Measurements from ENCODE around the gene SLC9A8. TPM values are rescaled to one million over a fixed set of nuclear protein-coding genes. Genes with fewer than 3 reads are reported as not detected.

The SLC9A8 gene
- total RNA-seq, 1 donor from 2014 or later = 65.7 TPM

- ChIA-PET POLR2A (no interaction called here), CTCF (no interaction called here)
- no peak overlapping the region for H3K27ac Mint-ChIP-seq
These were observed 97.7 kb downstream of the SLC9A8 start for GRCh38 chr20:49910340-49910706.

GRCh38 chr20:49913399-49914047, 100.9 kb downstream of the SLC9A8 start:
- POLR2A ChIA-PET = interaction anchor here (1.3 to 5.5 kb wide), 2 partner anchors 13 to 23 kb away, joined by 4 to 45 read pairs; partner anchors contain the start of gene RNF114
- Mint-ChIP-seq H3K4me1 (peaks cover 34% of the 10 kb centered on the region), H3K27ac (peak overlapping the region; percentile 18)

More at GRCh38 chr20:49910340-49910706, 97.7 kb downstream of the SLC9A8 start:
- H3K4me3 Mint-ChIP-seq = no peak overlapping the region
- H3K4me1 Mint-ChIP-seq = peaks cover 23% of the 10 kb centered on the region
- intact Hi-C loops (cut with micrococcal nuclease) = no loop called here
- H3K9me3 Mint-ChIP-seq = no peaks in the 10 kb centered on the region
- ATAC-seq (ENCODE audit: low read depth) (no peak), DNase-seq (no peak)
- peaks cover 47% of the 10 kb centered on the region for H3K36me3 Mint-ChIP-seq (ENCODE audit: low read depth)
- TF ChIP-seq CTCF (IDR thresholded peaks at IDR 0.05) = no peak
- no peaks in the 10 kb centered on the region for H3K27me3 Mint-ChIP-seq

GRCh38 chr20:49914310-49915117, 101.9 kb downstream of the SLC9A8 start:
- no peak for TF ChIP-seq CTCF (IDR thresholded peaks at IDR 0.05)
- ChIA-PET POLR2A (interaction anchor here (0.7 to 5.5 kb wide), 5 partner anchors 14 to 1044 kb away, joined by 3 to 45 read pairs (median 3); partner anchors contain the start of genes DPM1, MOCS3 and RNF114), CTCF (interaction anchor here (3.2 kb wide), 1 partner anchor 157 kb away, joined by 9 read pairs; no protein-coding TSS in a partner anchor)
- Mint-ChIP-seq H3K36me3 (ENCODE audit: low read depth) (peaks cover 21% of the 10 kb centered on the region), H3K4me3 (peak overlapping the region; percentile 97), H3K27ac (peak overlapping the region; percentile 75), H3K27me3 (no peaks in the 10 kb centered on the region), H3K4me1 (peaks cover 34% of the 10 kb centered on the region), H3K9me3 (no peaks in the 10 kb centered on the region)
- ATAC-seq (ENCODE audit: low read depth) (no peak), DNase-seq (no peak)
- intact Hi-C loops (cut with micrococcal nuclease) = loop anchor here (1.0 to 5.0 kb wide), 4 partner anchors 14 to 202 kb away; partner anchors contain the start of genes B4GALT5, RNF114 and SLC9A8

More at GRCh38 chr20:49913399-49914047, 100.9 kb downstream of the SLC9A8 start:
- peaks cover 24% of the 10 kb centered on the region for H3K36me3 Mint-ChIP-seq (ENCODE audit: low read depth)
- intact Hi-C loops (cut with micrococcal nuclease) = loop anchor here (2.0 kb wide), 1 partner anchor 15 kb away; no protein-coding TSS in a partner anchor
- no peaks in the 10 kb centered on the region for H3K9me3 Mint-ChIP-seq
- no peaks in the 10 kb centered on the region for H3K27me3 Mint-ChIP-seq
- TF ChIP-seq CTCF (IDR thresholded peaks at IDR 0.05) = no peak
- CTCF ChIA-PET = interaction anchor here (3.2 kb wide), 1 partner anchor 158 kb away, joined by 9 read pairs; no protein-coding TSS in a partner anchor
- no peak for ATAC-seq (ENCODE audit: low read depth)
- DNase-seq = no peak
- peak overlapping the region; percentile 36 for H3K4me3 Mint-ChIP-seq

- peaks cover 15% of the 10 kb centered on the region for H3K36me3 Mint-ChIP-seq (ENCODE audit: low read depth)
- ChIA-PET POLR2A (interaction anchor here (0.9 to 5.5 kb wide), 6 partner anchors 15 to 1043 kb away, joined by 3 to 45 read pairs (median 3); partner anchors contain the start of genes DPM1, MOCS3, RNF114 and SLC9A8), CTCF (interaction anchor here (1.3 to 3.2 kb wide), 2 partner anchors 156 to 374 kb away, joined by 3 to 9 read pairs; no protein-coding TSS in a partner anchor)
- TF ChIP-seq CTCF (IDR thresholded peaks at IDR 0.05) = no peak
- ATAC-seq (ENCODE audit: low read depth) (peak; percentile 49), DNase-seq (no peak)
- intact Hi-C loops (cut with micrococcal nuclease) = loop anchor here (1.0 to 5.0 kb wide), 4 partner anchors 14 to 203 kb away; partner anchors contain the start of genes B4GALT5, RNF114 and SLC9A8
- H3K4me3 Mint-ChIP-seq = peak overlapping the region; percentile 97
- H3K9me3 Mint-ChIP-seq = no peaks in the 10 kb centered on the region
- no peaks in the 10 kb centered on the region for H3K27me3 Mint-ChIP-seq
- H3K4me1 Mint-ChIP-seq = peaks cover 34% of the 10 kb centered on the region
- peak overlapping the region; percentile 99 for H3K27ac Mint-ChIP-seq
These were observed 102.4 kb downstream of the SLC9A8 start for GRCh38 chr20:49915118-49915379.

Measured in activated B cell treated with CpG ODN at 0.5 μM for 24 hours (primary cell).